ENCODE measurements around the gene POM121L12.

GRCh38 chr7:53022893-53023292 is 12.5 kb upstream of the POM121L12 start:
- TF ChIP-seq POLR2AphosphoS5 (IDR thresholded peaks at IDR 0.05; ENCODE audit: insufficient read depth in 1 of 2, low read depth in 1 of 2) (no peak), CTCF (IDR thresholded peaks at IDR 0.05) (no peak), POLR2A (IDR thresholded peaks at IDR 0.05) (no peak)
